ENCODE results near the gene AHCYL2.
"Not testable (repeated sequence)": the region's sequence is repeated elsewhere in the genome, so short reads cannot be mapped to it uniquely, and the experiment has no call there.

AHCYL2 gene

DNA sequence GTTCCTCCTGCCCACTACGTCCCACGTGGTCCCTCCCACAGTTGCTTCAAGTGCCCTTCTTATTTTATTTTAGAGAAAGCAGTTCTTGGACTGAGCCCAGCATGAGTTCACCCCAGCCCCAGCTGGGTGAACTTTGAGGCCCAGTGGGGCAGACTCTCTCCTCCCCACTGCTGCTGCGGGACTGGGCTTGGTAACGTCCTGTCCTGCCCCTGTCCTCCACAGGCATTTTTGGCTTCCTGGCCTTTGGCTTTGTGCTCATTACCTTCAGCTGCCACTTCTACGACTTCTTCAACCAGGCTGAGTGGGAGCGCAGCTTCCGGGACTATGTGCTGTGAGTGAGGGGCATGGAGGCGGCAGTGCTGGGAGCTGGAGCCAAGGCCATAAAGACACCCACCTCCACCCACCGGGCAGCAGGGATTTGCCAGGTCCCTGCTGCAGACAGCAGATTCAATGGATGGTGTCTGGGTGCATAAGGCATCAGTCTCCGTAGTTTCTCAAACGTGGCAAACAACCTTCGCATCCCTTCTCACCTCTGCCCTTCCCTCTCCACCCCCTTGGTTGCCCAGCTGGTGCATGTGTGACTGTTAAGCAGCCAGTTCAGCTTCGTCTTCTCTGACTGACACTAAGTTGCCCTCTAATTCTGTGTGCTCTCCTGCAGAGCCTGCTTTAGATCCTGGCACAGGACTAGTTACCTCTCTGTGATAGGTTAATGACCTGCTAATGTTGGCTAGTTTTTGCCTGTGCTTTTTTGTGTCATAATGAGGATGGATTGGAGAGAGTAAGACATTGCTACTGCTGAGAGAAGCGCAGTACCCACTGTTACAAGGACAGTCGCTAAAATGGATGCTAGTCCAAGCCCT lies 15.5 kb upstream of the AHCYL2 start:
- DNase-seq = no peak

DNA sequence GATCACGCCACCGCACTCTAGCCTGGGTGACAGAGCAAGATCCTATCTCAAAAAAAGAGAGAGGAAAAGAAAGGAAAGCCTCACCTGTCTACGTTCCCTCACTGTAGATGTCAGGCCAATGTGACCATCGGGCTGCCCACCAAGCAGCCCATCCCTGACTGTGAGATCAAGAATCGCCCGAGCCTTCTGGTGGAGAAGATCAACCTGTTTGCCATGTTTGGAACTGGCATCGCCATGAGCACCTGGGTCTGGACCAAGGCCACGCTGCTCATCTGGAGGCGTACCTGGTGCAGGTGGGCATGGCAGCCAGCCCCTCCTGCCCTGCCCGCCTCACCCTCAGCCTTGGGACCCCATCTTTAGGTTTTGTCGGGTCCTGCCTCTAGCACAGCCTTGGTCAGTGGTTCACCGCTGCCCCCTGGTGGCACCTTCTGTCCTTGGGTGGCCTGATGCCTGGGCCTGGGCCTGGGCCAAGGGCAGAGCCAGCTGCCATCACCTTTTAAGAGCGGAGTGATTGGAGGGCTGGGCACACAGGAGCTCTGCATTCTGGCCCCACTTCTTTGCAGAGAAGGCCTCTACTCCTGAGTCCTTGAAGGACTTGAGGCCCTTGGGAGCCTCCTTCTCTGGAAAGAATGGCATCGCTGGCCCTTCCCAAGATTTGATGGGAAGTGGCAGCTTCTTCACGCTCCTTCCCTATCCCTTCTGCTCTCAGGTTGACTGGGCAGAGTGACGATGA lies 14.4 kb upstream of the AHCYL2 start:
- peak; percentile 60 to 66 for DNase-seq

DNA sequence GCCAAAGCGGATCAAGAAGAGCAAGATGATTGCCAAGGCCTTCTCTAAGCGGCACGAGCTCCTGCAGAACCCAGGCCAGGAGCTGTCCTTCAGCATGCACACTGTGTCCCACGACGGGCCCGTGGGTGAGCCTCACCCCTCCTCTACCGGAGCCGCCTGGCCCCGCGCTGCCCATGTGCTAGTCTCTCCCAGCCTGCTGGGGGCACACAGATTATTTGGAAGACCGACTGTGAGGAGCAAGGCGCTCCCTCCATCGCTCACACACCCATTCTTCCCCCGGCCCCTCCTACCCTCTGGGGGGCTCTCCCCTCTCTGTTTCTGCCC lies 13.9 kb upstream of the AHCYL2 start:
- DNase-seq = no peak

DNA sequence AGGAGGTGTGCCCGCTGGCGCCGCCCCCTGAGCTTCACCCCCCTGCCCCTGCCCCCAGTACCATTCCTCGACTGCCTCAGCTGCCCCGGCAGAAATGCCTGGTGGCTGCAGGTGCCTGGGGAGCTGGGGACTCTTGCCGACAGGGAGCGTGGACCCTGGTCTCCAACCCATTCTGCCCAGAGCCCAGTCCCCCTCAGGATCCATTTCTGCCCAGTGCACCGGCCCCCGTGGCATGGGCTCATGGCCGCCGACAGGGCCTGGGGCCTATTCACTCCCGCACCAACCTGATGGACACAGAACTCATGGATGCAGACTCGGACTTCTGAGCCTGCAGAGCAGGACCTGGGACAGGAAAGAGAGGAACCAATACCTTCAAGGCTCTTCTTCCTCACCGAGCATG lies 12.7 kb upstream of the AHCYL2 start:
- DNase-seq = no peak

DNA sequence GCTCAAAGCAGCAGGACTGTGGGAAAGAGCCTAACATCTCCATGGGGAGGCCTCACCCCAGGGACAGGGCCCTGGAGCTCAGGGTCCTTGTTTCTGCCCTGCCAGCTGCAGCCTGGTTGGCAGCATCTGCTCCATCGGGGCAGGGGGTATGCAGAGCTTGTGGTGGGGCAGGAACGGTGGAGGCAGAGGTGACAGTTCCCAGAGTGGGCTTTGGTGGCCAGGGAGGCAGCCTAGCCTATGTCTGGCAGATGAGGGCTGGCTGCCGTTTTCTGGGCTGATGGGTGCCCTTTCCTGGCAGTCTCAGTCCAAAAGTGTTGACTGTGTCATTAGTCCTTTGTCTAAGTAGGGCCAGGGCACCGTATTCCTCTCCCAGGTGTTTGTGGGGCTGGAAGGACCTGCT lies 12.2 kb upstream of the AHCYL2 start:
- no peak for DNase-seq

DNA sequence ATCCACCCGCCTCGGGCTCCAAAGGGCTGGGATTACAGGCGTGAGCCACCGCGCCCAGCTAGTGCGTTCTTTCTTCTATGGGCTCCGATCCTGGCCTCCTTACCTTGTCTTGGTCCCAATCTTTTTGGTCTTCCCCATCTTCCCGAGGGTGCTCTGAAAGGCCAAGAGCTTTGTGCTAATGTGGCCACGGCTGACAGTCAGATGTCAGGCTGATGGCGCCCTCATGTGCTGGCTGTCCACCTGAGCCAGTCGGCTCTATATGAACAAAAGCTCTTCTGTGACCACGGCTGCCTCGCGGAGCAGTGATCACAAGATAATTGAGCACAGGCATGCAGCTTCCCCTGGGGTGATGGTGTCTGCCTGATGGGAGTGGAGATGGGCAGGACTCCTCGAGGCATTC lies 11.0 kb upstream of the AHCYL2 start:
- peak; percentile 23 to 38 for DNase-seq

DNA sequence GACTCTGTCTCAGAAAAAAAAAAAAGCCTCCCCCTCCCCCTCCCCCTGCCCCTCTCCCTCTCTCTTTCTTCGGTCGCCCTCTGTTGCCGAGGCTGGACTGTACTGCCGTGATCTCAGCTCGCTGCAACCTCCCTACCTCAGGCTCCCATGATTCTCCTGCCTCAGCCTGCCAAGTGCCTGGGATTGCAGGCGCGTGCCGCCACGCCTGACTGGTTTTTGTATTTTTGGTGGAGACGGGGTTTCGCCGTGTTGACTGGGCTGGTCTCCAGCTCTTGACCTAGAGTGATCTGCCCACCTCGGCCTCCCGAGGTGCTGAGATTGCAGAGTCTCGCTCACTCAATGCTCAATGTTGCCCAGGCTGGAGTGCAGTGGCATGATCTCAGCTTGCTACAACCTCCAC lies 9.1 kb upstream of the AHCYL2 start:
- not testable (repeated sequence) for DNase-seq

DNA sequence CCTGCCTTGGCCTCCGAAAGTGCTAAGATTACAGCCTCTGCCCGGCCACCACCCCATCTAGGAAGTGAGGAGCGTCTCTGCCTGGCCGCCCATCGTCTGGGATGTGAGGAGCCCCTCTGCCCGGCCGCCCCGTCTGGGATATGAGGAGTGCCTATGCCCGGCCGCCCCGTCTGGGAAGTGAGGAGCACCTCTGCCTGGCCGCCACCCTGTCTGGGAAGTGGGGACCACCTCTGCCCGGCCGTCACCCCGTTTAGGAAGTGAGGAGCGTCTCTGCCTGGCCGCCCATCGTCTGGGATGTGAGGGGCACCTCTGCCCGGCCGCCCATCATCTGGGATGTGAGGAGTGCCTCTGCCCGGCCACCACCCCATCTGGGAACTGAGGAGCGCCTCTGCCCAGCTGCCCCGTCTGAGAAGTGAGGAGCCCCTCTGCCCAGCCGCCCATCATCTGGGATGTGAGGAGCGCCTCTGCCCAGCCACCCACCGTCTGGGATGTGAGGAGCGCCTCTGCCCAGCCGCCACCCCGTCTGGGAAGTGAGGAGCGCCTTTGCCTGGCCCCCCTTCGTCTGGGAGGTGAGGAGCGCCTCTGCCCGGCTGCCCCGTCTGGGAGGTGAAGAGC lies 8.6 kb upstream of the AHCYL2 start:
- DNase-seq = not testable (repeated sequence)

DNA sequence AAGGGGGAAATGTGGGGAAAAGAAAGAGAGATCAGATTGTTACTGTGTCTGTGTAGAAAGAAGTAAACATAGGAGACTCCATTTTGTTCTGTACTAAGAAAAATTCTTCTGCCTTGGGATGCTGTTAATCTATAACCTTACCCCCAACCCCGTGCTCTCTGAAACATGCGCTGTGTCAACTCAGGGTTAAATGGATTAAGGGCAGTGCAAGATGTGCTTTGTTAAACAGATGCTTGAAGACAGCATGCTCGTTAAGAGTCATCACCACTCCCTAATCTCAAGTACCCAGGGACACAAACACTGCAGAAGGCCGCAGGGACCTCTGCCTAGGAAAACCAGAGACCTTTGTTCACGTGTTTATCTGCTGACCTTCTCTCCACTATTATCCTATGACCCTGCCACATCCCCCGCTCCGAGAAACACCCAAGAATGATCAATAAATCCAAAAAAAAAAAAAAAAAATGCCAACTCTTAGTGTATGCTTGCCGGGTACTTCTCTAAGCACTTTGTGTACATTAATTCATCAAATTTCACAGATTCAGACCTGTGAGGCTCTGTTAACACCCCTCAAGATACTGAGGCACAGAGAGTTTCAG lies 7.9 kb upstream of the AHCYL2 start:
- DNase-seq = not testable (repeated sequence)

DNA sequence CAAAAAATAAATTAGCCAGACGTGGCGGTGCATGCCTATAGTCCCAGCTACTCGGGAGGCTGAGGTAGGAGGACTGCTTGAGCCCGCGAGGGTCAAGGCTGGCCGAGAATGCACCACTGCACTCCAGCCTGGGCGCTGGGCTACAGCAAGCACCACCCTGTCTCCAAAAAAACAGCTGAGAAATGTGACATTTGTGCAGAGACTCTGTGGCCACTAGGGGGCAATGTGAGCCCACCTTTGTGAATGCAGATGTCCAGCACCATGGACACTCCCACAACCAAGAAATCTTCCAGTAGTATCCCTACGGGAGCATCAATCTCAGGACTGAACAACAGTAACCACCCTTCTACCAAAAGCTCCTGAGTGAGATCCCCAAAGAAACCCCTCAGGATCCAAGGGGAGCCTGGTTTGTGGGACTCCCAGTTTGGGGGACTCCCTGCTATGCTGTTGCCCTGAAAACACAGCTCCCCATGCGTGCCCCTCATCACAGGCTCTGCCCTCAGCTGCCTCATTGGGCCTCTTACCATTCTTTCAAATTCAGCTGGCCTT lies 6.2 kb upstream of the AHCYL2 start:
- DNase-seq = peak; percentile 84 to 88

DNA sequence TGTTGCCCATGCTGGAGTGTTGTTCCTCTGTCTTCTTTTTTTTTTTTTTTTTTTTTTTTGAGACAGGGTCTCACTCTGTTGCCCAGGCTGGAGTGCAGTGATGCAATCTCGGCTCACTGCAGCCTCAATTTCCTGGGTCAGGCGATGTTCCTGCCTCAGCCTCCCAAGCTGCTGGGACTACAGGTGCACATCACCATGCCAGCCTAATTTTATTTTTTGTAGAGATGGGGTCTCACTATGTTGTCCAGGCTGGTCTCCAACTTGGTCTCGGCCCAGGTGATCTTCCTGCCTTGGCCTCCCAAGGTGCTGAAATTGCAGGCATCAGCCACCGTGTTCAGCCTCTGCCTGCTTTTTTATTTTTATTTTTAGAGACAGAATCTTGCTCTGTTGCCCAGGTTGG lies 5.7 kb upstream of the AHCYL2 start:
- not testable (repeated sequence) for DNase-seq

DNA sequence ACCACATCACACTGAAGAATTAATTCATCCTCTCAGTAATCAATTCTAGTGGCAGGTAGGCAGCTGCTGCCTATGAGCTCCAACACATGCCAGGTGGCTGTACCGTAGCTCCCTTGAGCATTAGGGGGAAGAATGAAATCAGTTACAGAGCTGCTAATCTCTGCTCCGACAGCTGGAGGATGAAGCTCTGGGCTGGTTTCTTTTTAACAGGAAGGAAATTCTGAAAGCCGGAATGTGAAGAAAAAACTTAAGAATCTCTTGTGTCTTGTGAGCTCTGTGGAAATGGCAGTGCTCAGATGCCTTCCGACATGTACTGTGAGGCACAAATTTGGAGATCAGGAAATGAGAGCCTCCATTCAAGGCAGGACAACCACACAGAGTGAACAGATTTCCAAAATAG lies 2.8 kb upstream of the AHCYL2 start:
- no peak for DNase-seq

DNA sequence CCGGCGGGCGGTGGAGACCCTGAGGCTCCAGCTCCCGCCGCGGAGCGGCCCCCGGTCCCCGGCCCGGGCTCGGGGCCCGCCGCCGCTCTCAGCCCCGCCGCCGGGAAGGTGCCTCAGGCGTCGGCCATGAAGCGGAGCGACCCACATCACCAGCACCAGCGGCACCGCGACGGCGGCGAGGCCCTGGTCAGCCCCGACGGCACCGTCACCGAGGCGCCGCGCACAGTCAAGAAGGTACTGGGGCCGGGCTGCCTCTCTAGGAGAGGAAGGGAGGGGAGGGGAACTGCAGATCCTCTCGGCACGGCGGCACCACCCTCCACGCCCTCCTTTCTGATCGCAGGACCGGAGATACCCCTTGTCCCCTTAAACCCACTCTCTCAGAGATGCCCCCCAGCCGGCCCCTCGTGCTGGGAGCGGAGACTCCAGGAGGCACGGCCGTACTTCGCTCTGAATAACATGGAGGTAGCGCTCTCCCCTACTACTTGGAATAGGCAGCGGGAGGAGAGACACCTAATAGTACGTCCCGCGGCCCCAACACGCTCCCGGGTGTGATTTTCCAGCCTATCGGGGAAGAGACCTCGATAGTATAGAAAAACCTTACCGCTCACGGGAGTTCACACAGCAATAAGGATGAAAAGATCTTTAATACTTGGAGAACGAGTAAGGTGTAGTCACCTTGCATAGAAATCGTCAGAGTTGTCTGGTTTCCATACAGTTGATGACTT lies 538 bp downstream of the AHCYL2 start:
- DNase-seq = peak; percentile 26 to 68

DNA sequence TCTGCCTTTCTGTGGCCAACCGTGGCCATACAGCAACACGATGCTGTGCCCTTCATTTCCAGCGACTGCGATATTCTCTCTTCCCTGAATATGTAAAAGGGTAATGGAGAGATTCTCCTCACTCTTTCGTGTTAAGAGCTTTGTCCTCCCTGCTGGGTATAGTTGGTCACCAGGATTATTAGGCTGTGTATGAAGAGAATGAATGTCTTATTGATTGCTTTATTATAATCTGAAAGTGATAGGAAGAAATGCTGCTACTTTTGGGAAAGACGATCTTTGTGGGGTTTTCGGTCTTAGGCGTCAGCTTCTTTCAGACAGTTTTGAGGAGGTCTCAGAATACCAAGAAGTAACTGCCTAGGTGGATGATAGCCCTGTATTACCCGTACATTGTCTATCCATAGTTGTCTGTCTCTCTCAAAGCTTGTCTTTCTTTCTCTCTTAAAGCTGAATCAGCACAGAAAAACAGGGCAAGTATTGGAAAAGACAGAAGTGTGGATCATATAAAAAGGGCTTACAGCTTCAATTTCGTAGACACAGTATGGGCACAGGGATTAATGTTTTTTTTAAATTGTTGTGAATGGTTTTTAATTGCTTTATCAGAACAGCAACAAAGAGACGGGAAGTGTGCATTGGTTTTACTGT lies 1.2 kb downstream of the AHCYL2 start:
- no peak for DNase-seq

DNA sequence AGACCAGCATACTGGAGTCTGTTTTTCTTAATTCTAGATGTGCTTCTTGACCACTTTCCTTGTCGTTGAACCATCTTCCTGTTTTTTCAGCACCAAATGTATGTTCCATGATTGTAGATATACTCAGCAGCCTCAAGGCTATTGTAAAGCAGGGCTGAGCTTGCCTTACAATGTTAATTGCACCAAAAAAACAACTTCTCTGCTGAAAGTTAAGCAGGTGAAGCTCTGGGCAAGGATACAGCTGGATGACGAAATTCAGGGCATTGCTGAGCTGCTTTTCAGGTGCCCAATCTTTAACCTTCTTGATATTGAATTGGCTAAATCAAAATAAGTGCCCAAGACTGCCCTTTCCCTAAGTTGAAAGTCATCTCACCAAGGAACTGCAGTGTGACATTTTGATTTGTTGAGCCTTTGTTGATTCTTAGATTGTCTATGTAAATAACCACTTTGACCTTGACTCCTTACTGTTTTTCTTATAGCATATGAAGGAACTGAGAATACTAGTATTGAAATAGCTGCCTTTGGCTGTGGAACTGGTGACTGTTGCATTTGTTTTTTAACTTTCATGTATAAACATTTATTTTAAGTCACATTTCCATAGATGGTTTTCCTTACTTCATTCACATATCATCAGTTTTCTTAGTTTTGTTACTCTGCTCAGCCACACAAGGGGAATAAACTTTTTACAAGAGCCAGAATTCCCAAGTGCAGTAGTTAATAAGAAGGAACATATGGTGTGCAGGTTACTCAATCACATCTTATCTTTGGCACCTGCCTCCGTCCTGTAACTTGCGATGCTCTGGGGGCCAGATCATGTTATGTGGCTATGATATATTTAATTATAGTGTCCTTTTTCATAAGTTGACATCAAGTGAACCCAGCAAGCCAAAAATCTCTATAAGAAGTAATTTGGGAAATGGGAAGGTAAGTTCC lies 3.1 kb downstream of the AHCYL2 start:
- DNase-seq = no peak

DNA sequence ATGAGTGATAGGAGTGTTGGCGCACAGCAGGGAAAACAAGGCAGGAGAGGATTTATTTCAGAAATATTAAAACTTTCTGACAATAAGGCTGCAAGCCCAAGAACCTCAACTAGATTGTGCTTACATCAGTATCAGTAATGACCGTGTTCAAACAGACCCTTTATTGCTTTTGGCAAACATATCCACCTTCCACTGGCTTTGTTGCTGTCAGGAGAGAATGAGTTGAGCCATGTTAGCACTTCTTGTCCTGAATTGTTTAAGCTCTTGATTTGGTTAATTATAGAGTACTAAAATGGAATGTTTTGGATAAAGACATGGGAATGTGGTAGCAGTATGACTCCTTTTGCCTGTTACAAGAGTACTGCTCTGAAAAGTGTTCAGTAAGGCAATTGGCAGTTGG lies 3.8 kb downstream of the AHCYL2 start:
- DNase-seq = no peak

DNA sequence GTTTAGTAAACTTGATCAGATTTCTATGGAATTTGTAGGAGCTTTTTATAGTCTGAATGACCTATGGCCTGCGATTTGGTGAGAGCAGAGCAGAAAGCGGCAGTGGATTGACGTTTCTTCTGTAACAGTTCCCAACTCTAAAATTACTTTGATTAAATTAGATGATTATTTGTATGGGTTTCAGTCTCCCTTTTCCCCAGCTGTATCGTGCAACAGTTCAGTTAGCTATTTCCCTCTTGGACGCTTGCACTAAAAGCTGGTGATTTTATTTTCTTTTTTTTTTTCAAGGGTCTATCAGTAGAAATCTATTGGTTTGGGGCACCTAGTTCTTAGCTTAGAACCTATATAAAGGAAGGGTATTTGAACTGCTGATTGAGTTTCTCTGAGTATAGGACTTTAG lies 6.8 kb downstream of the AHCYL2 start:
- no peak for DNase-seq

DNA sequence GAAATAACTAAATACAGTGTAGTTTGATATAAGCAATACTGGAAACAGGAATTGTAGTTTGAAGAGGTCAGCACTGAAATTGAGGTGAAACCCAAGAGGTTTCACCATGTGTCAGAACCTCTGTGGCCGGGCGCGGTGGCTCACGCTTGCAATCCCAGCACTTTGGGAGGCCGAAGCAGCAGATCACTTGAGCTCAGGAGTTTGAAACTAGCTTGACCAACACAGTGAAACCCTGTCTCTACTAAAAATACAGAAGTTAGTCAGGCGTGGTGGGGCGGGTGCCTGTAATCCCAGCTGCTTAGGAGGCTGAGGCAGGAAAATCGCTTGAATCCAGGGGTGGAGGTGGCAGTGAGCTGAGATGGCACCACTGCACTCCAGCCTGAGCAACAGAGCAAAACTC lies 13.7 kb downstream of the AHCYL2 start:
- no peak for DNase-seq

DNA sequence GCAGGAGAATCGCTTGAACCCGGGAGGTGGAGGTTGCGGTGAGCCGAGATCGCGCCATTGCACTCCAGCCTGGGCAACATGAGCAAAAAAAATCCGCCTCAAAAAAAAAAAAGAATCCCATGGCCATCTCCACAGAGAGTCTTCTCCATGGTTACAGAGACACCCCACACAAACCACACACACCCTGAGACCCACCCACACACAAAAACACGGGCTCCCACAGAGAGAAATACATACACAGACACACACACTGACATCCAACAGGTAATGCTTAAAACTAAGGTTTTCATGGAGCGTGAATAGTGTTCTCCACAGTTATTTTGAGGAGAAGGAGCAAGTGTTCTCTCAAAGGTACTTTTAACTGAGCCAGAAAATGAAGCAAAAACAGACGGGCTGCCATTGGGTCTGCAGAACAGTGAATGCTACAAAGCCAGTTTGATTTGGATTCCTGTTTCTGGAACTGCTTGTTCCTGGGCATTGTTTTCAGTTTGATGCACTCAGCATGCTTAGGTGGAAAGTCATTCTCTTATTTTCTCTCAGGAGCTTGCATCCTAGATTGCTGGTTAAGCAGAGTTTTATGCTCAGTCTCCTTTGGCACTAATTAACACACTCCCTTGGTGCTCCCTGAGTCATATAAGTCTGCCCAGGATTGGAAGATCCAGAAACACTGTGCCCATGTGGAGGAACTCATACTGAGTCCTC lies 15.4 kb downstream of the AHCYL2 start:
- DNase-seq = no peak

DNA sequence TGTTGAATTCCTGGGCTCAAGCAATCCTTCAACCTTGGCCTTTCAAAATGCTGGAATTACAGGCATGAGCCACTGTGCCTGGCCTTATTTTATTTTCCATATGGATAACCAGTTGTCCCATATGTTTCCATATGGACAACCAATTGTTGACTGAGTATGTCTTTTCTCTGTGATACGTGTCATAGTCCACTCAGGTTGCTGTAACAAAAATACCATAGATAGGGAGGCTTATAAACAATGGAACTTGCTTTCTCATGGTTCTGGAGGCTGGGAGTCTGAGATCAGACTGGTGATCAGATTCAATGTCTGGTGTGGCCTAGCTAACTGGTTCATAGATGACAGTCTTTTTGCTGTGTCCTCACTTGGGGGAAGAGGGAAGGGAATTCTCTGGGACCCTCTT lies 19.4 kb downstream of the AHCYL2 start:
- no peak for DNase-seq

All from NCI-H2081 (cell line).